GM23338 (cell line): ENCODE measurements around the gene TUBA8. TPM values are rescaled to one million over a fixed set of nuclear protein-coding genes. Genes with fewer than 3 reads are reported as not detected.

Experiments
- ATAC-seq: fragments of 200-7000 bp; cut with Tn5 transposase; 3 replicates; pipeline ENCODE4 v1.9.1; 2020
- DNase-seq: peaks from one replicate; pipeline ENCODE4 v3.0.0-alpha.2; 2015; ENCODE audit warnings: low spot score
- H2AFZ ChIP-seq: fragments of 200-600 bp; sonication (generic); 2 replicates; pipeline ENCODE4 v1.8.0; 2016; ENCODE audit warnings: antibody characterized with exemption, mild to moderate bottlenecking, moderate library complexity
- H3F3A ChIP-seq: fragments of 200-600 bp; sonication (generic); replicated peaks from 2 replicates; pipeline ENCODE4 v1.8.0; 2017; ENCODE audit warnings: antibody characterized with exemption, mixed run types, low read depth
- H3K27ac ChIP-seq: fragments of 200-600 bp; sonication (generic); 2 replicates; pipeline ENCODE4 v1.6.1; 2016; ENCODE audit warnings: low read depth
- H3K27me3 ChIP-seq: fragments of 200-600 bp; sonication (generic); 2 replicates; pipeline ENCODE4 v1.8.0; 2016; ENCODE audit warnings: mild to moderate bottlenecking, mixed run types, moderate library complexity; ENCODE audit not compliant: insufficient read depth
- H3K36me3 ChIP-seq: fragments of 200-600 bp; sonication (generic); 2 replicates; pipeline ENCODE4 v1.8.0; 2016; ENCODE audit warnings: mild to moderate bottlenecking; ENCODE audit not compliant: insufficient read depth
- H3K4me1 ChIP-seq: fragments of 200-600 bp; sonication (generic); 2 replicates; pipeline ENCODE4 v1.8.0; 2016; ENCODE audit warnings: mild to moderate bottlenecking, moderate library complexity; ENCODE audit not compliant: insufficient read depth
- H3K4me2 ChIP-seq: fragments of 200-600 bp; sonication (generic); 2 replicates; pipeline ENCODE4 v1.7.1; 2017; ENCODE audit warnings: mixed run types
- H3K4me3 ChIP-seq: fragments of 200-600 bp; sonication (generic); 2 replicates; pipeline ENCODE4 v1.6.1; 2016; ENCODE audit warnings: mixed run types
- H3K79me2 ChIP-seq: fragments of 200-600 bp; sonication (generic); replicated peaks from 2 replicates; pipeline ENCODE4 v1.8.0; 2017; ENCODE audit warnings: mild to moderate bottlenecking; ENCODE audit not compliant: insufficient read depth
- H3K9me2 ChIP-seq: fragments of 200-600 bp; sonication (generic); 2 replicates; pipeline ENCODE4 v1.8.0; 2017; ENCODE audit not compliant: insufficient read depth
- H4K20me1 ChIP-seq: fragments of 200-600 bp; sonication (generic); replicated peaks from 2 replicates; pipeline ENCODE4 v1.8.0; 2017; ENCODE audit warnings: mild to moderate bottlenecking; ENCODE audit not compliant: insufficient read depth
- H3K27ac Mint-ChIP-seq: 2 replicates; pipeline ENCODE4 v1.8.0; 2020; ENCODE audit warnings: inconsistent platforms, mild to moderate bottlenecking, moderate library complexity, mixed read lengths
- H3K27me3 Mint-ChIP-seq: 3 replicates; pipeline ENCODE4 v1.8.0; 2022; ENCODE audit warnings: low read depth, mild to moderate bottlenecking, moderate library complexity, mixed read lengths, inconsistent platforms; ENCODE audit not compliant: insufficient read depth, poor library complexity
- H3K36me3 Mint-ChIP-seq: 3 replicates; pipeline ENCODE4 v1.8.0; 2021; ENCODE audit warnings: low read depth, mild to moderate bottlenecking, inconsistent platforms, moderate library complexity, mixed read lengths
- H3K4me1 Mint-ChIP-seq: 3 replicates; pipeline ENCODE4 v1.8.0; 2020; ENCODE audit warnings: mild to moderate bottlenecking, inconsistent platforms, mixed read lengths
- H3K4me3 Mint-ChIP-seq: 3 replicates; pipeline ENCODE4 v1.8.0; 2021; ENCODE audit warnings: moderate library complexity, mild to moderate bottlenecking, inconsistent platforms, mixed read lengths
- H3K9me3 Mint-ChIP-seq: 3 replicates; pipeline ENCODE4 v1.8.0; 2020; ENCODE audit warnings: moderate library complexity, mild to moderate bottlenecking, inconsistent platforms, mixed read lengths
- CREB1 ChIP-seq: fragments of 250-450 bp; sonication (Bioruptor Pico); IDR thresholded peaks from 2 replicates; pipeline ENCODE4 v1.5.0; 2020; ENCODE audit warnings: low read depth, mild to moderate bottlenecking, moderate library complexity
- EZH2 ChIP-seq: fragments of 200-600 bp; sonication (generic); IDR thresholded peaks from one replicate; pipeline ENCODE4 v1.8.0; 2017; ENCODE audit warnings: antibody characterized with exemption, mild to moderate bottlenecking, low read depth; ENCODE audit not compliant: unreplicated experiment
- EZH2phosphoT487 ChIP-seq: fragments of 200-600 bp; sonication (generic); IDR thresholded peaks from one replicate; pipeline ENCODE4 v1.8.1; 2018; ENCODE audit warnings: antibody characterized with exemption; ENCODE audit not compliant: unreplicated experiment
- POLR2AphosphoS5 ChIP-seq: IDR thresholded peaks from 2 replicates; pipeline ENCODE4 v1.6.1; 2016; ENCODE audit warnings: antibody characterized with exemption, low read depth
- ZNF114 ChIP-seq: fragments of 250-450 bp; sonication (Bioruptor Pico); IDR thresholded peaks from 2 replicates; pipeline ENCODE4 v1.5.0; 2020; ENCODE audit warnings: mild to moderate bottlenecking, moderate library complexity
- polyA plus RNA-seq: library from polyadenylated mRNA; unstranded; fragments of >200 nt; fragmentation: Nextera tagmentation; extraction: Ambion mirVana; gene quantifications from 2 replicates; pipeline ENCODE4 v1.2.1, GENCODE V29; 2016
- total RNA-seq: library from RNA; depleted of rRNA; stranded (reverse); fragments of >200 nt; shearing (Covaris generic); gene quantifications from 2 replicates; pipeline ENCODE4 v1.2.3, GENCODE V29; 2014
- TF ChIP-seq, protein P1 (sequence below): IDR thresholded peaks from one replicate; pipeline ENCODE4 v1.6.1; 2018; ENCODE audit warnings: antibody characterized with exemption; ENCODE audit not compliant: unreplicated experiment
- TF ChIP-seq, protein P2 (sequence below): fragments of 250-450 bp; sonication (Bioruptor Pico); IDR thresholded peaks from 2 replicates; pipeline ENCODE4 v1.5.0; 2020; ENCODE audit warnings: mild to moderate bottlenecking, moderate library complexity
- TF ChIP-seq, protein P3 (sequence below): IDR thresholded peaks from 2 replicates; pipeline ENCODE4 v1.6.1; 2016; ENCODE audit warnings: antibody characterized with exemption
- TF ChIP-seq, protein P4 (sequence below), 2 experiments: fragments of 200-600 bp in 1 of 2; sonication (generic) in 1 of 2; conservative IDR thresholded peaks; 2 replicates each; pipeline versions ENCODE4 v1.5.1 to v1.6.1; 2016 to 2017; ENCODE audit warnings: antibody characterized with exemption in 2 of 2, low read depth in 2 of 2, mild to moderate bottlenecking in 2 of 2, moderate library complexity in 1 of 2

The TUBA8 gene
- total and polyA plus RNA-seq, 2 experiments from 2014 or later, result 0.31 to 0.48 TPM

DNA sequence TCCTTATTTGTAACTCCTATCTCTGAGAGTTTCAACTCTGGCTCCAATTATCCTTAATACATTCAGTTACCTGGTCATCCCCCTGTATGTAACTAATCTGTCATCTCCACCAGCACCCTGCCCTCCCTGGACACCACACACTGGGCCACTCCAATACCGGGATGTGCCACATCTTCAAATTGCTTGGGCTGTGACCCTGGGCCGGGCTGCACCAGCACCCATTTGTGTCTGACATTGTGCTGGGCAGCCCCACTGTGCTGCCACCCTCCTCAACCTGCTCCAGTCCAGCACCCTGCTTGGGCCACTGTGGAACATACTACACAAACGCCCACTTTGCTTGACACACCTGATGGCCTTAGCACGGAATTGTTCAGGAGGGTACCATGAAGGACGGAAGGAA lies 37.2 kb downstream of the TUBA8 start:
- TF ChIP-seq EZH2phosphoT487, result no peak
- no peak for TF ChIP-seq POLR2AphosphoS5
- TF ChIP-seq, protein P1, sequence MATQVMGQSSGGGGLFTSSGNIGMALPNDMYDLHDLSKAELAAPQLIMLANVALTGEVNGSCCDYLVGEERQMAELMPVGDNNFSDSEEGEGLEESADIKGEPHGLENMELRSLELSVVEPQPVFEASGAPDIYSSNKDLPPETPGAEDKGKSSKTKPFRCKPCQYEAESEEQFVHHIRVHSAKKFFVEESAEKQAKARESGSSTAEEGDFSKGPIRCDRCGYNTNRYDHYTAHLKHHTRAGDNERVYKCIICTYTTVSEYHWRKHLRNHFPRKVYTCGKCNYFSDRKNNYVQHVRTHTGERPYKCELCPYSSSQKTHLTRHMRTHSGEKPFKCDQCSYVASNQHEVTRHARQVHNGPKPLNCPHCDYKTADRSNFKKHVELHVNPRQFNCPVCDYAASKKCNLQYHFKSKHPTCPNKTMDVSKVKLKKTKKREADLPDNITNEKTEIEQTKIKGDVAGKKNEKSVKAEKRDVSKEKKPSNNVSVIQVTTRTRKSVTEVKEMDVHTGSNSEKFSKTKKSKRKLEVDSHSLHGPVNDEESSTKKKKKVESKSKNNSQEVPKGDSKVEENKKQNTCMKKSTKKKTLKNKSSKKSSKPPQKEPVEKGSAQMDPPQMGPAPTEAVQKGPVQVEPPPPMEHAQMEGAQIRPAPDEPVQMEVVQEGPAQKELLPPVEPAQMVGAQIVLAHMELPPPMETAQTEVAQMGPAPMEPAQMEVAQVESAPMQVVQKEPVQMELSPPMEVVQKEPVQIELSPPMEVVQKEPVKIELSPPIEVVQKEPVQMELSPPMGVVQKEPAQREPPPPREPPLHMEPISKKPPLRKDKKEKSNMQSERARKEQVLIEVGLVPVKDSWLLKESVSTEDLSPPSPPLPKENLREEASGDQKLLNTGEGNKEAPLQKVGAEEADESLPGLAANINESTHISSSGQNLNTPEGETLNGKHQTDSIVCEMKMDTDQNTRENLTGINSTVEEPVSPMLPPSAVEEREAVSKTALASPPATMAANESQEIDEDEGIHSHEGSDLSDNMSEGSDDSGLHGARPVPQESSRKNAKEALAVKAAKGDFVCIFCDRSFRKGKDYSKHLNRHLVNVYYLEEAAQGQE, result no peak
- TF ChIP-seq, protein P2, sequence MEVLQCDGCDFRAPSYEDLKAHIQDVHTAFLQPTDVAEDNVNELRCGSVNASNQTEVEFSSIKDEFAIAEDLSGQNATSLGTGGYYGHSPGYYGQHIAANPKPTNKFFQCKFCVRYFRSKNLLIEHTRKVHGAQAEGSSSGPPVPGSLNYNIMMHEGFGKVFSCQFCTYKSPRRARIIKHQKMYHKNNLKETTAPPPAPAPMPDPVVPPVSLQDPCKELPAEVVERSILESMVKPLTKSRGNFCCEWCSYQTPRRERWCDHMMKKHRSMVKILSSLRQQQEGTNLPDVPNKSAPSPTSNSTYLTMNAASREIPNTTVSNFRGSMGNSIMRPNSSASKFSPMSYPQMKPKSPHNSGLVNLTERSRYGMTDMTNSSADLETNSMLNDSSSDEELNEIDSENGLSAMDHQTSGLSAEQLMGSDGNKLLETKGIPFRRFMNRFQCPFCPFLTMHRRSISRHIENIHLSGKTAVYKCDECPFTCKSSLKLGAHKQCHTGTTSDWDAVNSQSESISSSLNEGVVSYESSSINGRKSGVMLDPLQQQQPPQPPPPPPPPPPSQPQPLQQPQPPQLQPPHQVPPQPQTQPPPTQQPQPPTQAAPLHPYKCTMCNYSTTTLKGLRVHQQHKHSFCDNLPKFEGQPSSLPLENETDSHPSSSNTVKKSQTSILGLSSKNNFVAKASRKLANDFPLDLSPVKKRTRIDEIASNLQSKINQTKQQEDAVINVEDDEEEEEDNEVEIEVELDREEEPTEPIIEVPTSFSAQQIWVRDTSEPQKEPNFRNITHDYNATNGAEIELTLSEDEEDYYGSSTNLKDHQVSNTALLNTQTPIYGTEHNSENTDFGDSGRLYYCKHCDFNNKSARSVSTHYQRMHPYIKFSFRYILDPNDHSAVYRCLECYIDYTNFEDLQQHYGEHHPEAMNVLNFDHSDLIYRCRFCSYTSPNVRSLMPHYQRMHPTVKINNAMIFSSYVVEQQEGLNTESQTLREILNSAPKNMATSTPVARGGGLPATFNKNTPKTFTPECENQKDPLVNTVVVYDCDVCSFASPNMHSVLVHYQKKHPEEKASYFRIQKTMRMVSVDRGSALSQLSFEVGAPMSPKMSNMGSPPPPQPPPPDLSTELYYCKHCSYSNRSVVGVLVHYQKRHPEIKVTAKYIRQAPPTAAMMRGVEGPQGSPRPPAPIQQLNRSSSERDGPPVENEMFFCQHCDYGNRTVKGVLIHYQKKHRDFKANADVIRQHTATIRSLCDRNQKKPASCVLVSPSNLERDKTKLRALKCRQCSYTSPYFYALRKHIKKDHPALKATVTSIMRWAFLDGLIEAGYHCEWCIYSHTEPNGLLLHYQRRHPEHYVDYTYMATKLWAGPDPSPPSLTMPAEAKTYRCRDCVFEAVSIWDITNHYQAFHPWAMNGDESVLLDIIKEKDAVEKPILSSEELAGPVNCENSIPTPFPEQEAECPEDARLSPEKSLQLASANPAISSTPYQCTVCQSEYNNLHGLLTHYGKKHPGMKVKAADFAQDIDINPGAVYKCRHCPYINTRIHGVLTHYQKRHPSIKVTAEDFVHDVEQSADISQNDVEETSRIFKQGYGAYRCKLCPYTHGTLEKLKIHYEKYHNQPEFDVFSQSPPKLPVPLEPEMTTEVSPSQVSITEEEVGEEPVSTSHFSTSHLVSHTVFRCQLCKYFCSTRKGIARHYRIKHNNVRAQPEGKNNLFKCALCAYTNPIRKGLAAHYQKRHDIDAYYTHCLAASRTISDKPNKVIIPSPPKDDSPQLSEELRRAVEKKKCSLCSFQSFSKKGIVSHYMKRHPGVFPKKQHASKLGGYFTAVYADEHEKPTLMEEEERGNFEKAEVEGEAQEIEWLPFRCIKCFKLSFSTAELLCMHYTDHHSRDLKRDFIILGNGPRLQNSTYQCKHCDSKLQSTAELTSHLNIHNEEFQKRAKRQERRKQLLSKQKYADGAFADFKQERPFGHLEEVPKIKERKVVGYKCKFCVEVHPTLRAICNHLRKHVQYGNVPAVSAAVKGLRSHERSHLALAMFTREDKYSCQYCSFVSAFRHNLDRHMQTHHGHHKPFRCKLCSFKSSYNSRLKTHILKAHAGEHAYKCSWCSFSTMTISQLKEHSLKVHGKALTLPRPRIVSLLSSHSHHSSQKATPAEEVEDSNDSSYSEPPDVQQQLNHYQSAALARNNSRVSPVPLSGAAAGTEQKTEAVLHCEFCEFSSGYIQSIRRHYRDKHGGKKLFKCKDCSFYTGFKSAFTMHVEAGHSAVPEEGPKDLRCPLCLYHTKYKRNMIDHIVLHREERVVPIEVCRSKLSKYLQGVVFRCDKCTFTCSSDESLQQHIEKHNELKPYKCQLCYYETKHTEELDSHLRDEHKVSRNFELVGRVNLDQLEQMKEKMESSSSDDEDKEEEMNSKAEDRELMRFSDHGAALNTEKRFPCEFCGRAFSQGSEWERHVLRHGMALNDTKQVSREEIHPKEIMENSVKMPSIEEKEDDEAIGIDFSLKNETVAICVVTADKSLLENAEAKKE (CRISPR knock-in tag), result no peak
- TF ChIP-seq ZNF114 (CRISPR knock-in tag), result no peak
- no peak for TF ChIP-seq EZH2
- TF ChIP-seq, protein P3, sequence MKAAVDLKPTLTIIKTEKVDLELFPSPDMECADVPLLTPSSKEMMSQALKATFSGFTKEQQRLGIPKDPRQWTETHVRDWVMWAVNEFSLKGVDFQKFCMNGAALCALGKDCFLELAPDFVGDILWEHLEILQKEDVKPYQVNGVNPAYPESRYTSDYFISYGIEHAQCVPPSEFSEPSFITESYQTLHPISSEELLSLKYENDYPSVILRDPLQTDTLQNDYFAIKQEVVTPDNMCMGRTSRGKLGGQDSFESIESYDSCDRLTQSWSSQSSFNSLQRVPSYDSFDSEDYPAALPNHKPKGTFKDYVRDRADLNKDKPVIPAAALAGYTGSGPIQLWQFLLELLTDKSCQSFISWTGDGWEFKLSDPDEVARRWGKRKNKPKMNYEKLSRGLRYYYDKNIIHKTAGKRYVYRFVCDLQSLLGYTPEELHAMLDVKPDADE, result no peak
- TF ChIP-seq, protein P4, sequence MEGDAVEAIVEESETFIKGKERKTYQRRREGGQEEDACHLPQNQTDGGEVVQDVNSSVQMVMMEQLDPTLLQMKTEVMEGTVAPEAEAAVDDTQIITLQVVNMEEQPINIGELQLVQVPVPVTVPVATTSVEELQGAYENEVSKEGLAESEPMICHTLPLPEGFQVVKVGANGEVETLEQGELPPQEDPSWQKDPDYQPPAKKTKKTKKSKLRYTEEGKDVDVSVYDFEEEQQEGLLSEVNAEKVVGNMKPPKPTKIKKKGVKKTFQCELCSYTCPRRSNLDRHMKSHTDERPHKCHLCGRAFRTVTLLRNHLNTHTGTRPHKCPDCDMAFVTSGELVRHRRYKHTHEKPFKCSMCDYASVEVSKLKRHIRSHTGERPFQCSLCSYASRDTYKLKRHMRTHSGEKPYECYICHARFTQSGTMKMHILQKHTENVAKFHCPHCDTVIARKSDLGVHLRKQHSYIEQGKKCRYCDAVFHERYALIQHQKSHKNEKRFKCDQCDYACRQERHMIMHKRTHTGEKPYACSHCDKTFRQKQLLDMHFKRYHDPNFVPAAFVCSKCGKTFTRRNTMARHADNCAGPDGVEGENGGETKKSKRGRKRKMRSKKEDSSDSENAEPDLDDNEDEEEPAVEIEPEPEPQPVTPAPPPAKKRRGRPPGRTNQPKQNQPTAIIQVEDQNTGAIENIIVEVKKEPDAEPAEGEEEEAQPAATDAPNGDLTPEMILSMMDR (conservative IDR thresholded peaks at IDR 0.05; ENCODE audit: low read depth in 2 of 2), result no peak
- no peak for TF ChIP-seq CREB1
- no peak for ATAC-seq

More for the DNA sequence above, 37.2 kb downstream of the TUBA8 start:
- H3K4me1 ChIP-seq, result peaks cover 9% of the 10 kb centered on the region; the same call in 1 of the 2 replicates
- H3K36me3 ChIP-seq, result no peaks in the 10 kb centered on the region
- no peaks in the 10 kb centered on the region for H3K36me3 Mint-ChIP-seq
- H3K27me3 ChIP-seq, result peaks cover 4% of the 10 kb centered on the region; the same call in 1 of the 2 replicates
- H3K9me2 ChIP-seq, result no peaks in the 10 kb centered on the region
- H3F3A ChIP-seq, result no peaks in the 10 kb centered on the region; the same call in 1 of the 2 replicates
- no peak overlapping the region for H2AFZ ChIP-seq
- no peak overlapping the region for H3K27ac ChIP-seq
- no peaks in the 10 kb centered on the region for H3K79me2 ChIP-seq
- no peak overlapping the region for H3K4me2 ChIP-seq
- H3K4me3 Mint-ChIP-seq, result no peak overlapping the region
- no peak overlapping the region for H3K4me3 ChIP-seq
- H3K27ac Mint-ChIP-seq, result no peak overlapping the region
- H4K20me1 ChIP-seq, result no peaks in the 10 kb centered on the region
- peaks cover 20% of the 10 kb centered on the region for H3K27me3 Mint-ChIP-seq
- H3K4me1 Mint-ChIP-seq, result peaks cover 21% of the 10 kb centered on the region
- H3K9me3 Mint-ChIP-seq, result no peaks in the 10 kb centered on the region; the same call in 2 of the 3 replicates
- DNase-seq, result no peak
